K562 (cell line): Measurements from ENCODE around the gene IDH2. TPM values are rescaled to one million over a fixed set of nuclear protein-coding genes. Genes with fewer than 3 reads are reported as not detected.

Experiments
- ATAC-seq: fragments of 200-7000 bp; cut with Tn5 transposase; 3 replicates; pipeline ENCODE4 v1.9.1; 2020; ENCODE audit warnings: moderate library complexity
- BruUV-seq: library from RNA; stranded (reverse); fragments of 400-500 nt; replicated peaks from 2 replicates; lab custom pipeline; 2021; lab: Mats Ljungman, UMichigan
- CTCF ChIA-PET: fragments of 300-600 bp; formaldehyde crosslinking; extraction: SDS; loops from one replicate; lab custom pipeline; 2021; ENCODE audit warnings: low intra/inter-chr PET ratio; lab: Yijun Ruan, JAX
- POLR2A ChIA-PET: fragments of 300-600, 350-650 bp; sonication (Branson Sonifier 250); formaldehyde crosslinking; extraction: SDS; loops from one replicate; lab custom pipeline; 2021; ENCODE audit warnings: antibody characterized with exemption, inconsistent platforms; lab: Yijun Ruan, JAX
- DNase-seq, 4 experiments: peaks; one replicate each; pipeline versions ENCODE4 v3.0.0 to v3.0.0-alpha.2; 2011 to 2018; ENCODE audit warnings: low spot score in 3 of 4, mixed read lengths in 3 of 4; ENCODE audit errors: extremely low read depth in 1 of 4
- FAIRE-seq: peaks from 2 replicates; lab custom pipeline; 2011; peaks lifted over from hg19 to GRCh38; lab: Jason Lieb, UNC
- H2AFZ ChIP-seq: 2 replicates; pipeline ENCODE4 v1.6.0; 2011; ENCODE audit warnings: low read depth, low read length, control low read depth, inconsistent platforms
- H3K27ac ChIP-seq: fragments of 200-600 bp; 3 replicates; pipeline ENCODE4 v1.8.0; 2011; ENCODE audit warnings: low read depth, mild to moderate bottlenecking, control low read depth, inconsistent platforms, low read length, moderate library complexity, mixed read lengths; ENCODE audit errors: extremely low read depth
- H3K27me3 ChIP-seq, 2 experiments: fragments of 300-600 bp in 1 of 2; 2 replicates in 1 of 2; 3 replicates in 1 of 2; pipeline versions ENCODE4 v1.6.0 to v1.8.0; 2011; ENCODE audit warnings: inconsistent platforms in 2 of 2, low read length in 2 of 2, mild to moderate bottlenecking in 1 of 2, mixed read lengths in 1 of 2, moderate library complexity in 1 of 2; ENCODE audit not compliant: control insufficient read depth in 2 of 2, insufficient read depth in 2 of 2
- H3K36me3 ChIP-seq: fragments of 300-600 bp; 3 replicates; pipeline ENCODE4 v1.8.0; 2011; ENCODE audit warnings: mild to moderate bottlenecking, low read length, inconsistent platforms; ENCODE audit not compliant: control insufficient read depth, insufficient read depth
- H3K4me1 ChIP-seq, 2 experiments: fragments of 200-600 bp in 1 of 2; replicated peaks in 1 of 2; 2 replicates in 1 of 2; 3 replicates in 1 of 2; pipeline versions ENCODE4 v1.5.1 to v1.8.0; 2011; ENCODE audit warnings: inconsistent platforms in 2 of 2, low read length in 2 of 2, mild to moderate bottlenecking in 1 of 2, mixed read lengths in 1 of 2, moderate library complexity in 1 of 2; ENCODE audit not compliant: control insufficient read depth in 2 of 2, insufficient read depth in 2 of 2
- H3K4me2 ChIP-seq: 2 replicates; pipeline ENCODE4 v1.6.1; 2011; ENCODE audit warnings: low read length, control low read depth, inconsistent platforms, mixed read lengths; ENCODE audit not compliant: insufficient read depth
- H3K4me3 ChIP-seq: fragments of 200-600 bp; sonication (generic), shearing (Covaris generic); 2 replicates; pipeline ENCODE4 v1.5.1; 2016; ENCODE audit warnings: control low read depth, inconsistent platforms
- H3K79me2 ChIP-seq: fragments of 200-600 bp; 3 replicates; pipeline ENCODE4 v1.8.0; 2011; ENCODE audit warnings: low read length, inconsistent platforms; ENCODE audit not compliant: control insufficient read depth, insufficient read depth
- H3K9ac ChIP-seq, 2 experiments: 2 replicates each; pipeline versions ENCODE4 v1.6.0 to v1.6.1; 2011; ENCODE audit warnings: low read depth in 2 of 2, low read length in 2 of 2, control low read depth in 1 of 2, inconsistent platforms in 1 of 2, mild to moderate bottlenecking in 1 of 2, mixed read lengths in 1 of 2; ENCODE audit not compliant: insufficient read depth in 1 of 2
- H3K9me1 ChIP-seq: one replicate; pipeline ENCODE4 v1.6.0; 2011; ENCODE audit warnings: inconsistent platforms, mild to moderate bottlenecking, low read length, moderate library complexity; ENCODE audit not compliant: control insufficient read depth, insufficient read depth
- H3K9me3 ChIP-seq: replicated peaks from 2 replicates; pipeline ENCODE4 v1.5.1; 2011; ENCODE audit warnings: low read depth, low read length, inconsistent platforms; ENCODE audit not compliant: control insufficient read depth, insufficient read depth
- H4K20me1 ChIP-seq: replicated peaks from 2 replicates; pipeline ENCODE4 v1.6.1; 2011; ENCODE audit warnings: low read length, inconsistent platforms, mixed read lengths; ENCODE audit not compliant: control insufficient read depth, insufficient read depth
- CBFA2T2 ChIP-seq: fragments of 450-650 bp; conservative IDR thresholded peaks from 2 replicates; pipeline ENCODE4 v1.6.1; 2017; ENCODE audit warnings: mild to moderate bottlenecking
- CBFA2T3 ChIP-seq: fragments of 450-650 bp; IDR thresholded peaks from 2 replicates; pipeline ENCODE4 v1.6.1; 2017
- DACH1 ChIP-seq: fragments of 450-650 bp; IDR thresholded peaks from 2 replicates; pipeline ENCODE4 v1.6.1; 2018; ENCODE audit not compliant: partially characterized antibody
- FOS ChIP-seq: IDR thresholded peaks from 3 replicates; pipeline ENCODE4 v1.6.1; 2011; ENCODE audit not compliant: insufficient read length; ENCODE audit errors: extremely low read depth
- HNRNPH1 ChIP-seq: fragments of 200-400 bp; formaldehyde crosslinking; optimal IDR thresholded peaks from 2 replicates; pipeline ENCODE3; 2017; ENCODE audit warnings: low read depth, mild to moderate bottlenecking, low read length, moderate library complexity
- MAX ChIP-seq: sonication (generic); formaldehyde crosslinking; IDR thresholded peaks from 2 replicates; pipeline ENCODE4 v1.9.0; 2022; ENCODE audit warnings: mild to moderate bottlenecking, missing genetic modification reagents
- MNT ChIP-seq, 2 experiments: fragments of 450-650 bp; conservative IDR thresholded peaks; 2 replicates each; pipeline ENCODE4 v1.6.1; 2017; ENCODE audit warnings: mild to moderate bottlenecking in 2 of 2, moderate library complexity in 2 of 2
- PML ChIP-seq: IDR thresholded peaks from 2 replicates; pipeline ENCODE4 v1.6.1; 2012; ENCODE audit warnings: low read length, inconsistent platforms
- RBM15 ChIP-seq: fragments of 200-400 bp; formaldehyde crosslinking; IDR thresholded peaks from 2 replicates; pipeline ENCODE4 v1.6.1; 2018; ENCODE audit warnings: mild to moderate bottlenecking, low read length, moderate library complexity; ENCODE audit not compliant: insufficient read depth
- SIX5 ChIP-seq, 2 experiments: IDR thresholded peaks; 2 replicates each; pipeline ENCODE4 v1.6.1; 2011; ENCODE audit warnings: low read length in 2 of 2, borderline replicate concordance in 1 of 2, low read depth in 1 of 2, mild to moderate bottlenecking in 1 of 2, moderate library complexity in 1 of 2; ENCODE audit not compliant: insufficient read depth in 1 of 2
- SMAD4 ChIP-seq: fragments of 250-450 bp; sonication (Bioruptor Pico); conservative IDR thresholded peaks from 2 replicates; pipeline ENCODE4 v1.8.0; 2021; ENCODE audit warnings: inconsistent platforms, mild to moderate bottlenecking, moderate library complexity
- STAG1 ChIP-seq: sonication (generic); formaldehyde crosslinking; IDR thresholded peaks from 2 replicates; pipeline ENCODE4 v1.5.0; 2020; ENCODE audit warnings: missing genetic modification reagents, borderline replicate concordance
- TCF3 ChIP-seq: sonication (generic); formaldehyde crosslinking; IDR thresholded peaks from 2 replicates; pipeline ENCODE4 v1.4.0; 2020; ENCODE audit warnings: mild to moderate bottlenecking, missing genetic modification reagents
- TFAP4 ChIP-seq: sonication (generic); formaldehyde crosslinking; IDR thresholded peaks from 2 replicates; pipeline ENCODE4 v1.8.0; 2022; ENCODE audit warnings: missing genetic modification reagents, mild to moderate bottlenecking, moderate library complexity, borderline replicate concordance
- ZNF512 ChIP-seq: IDR thresholded peaks from 2 replicates; pipeline ENCODE4 v1.6.1; 2016; ENCODE audit warnings: missing genetic modification characterization, missing compliant biosample characterization
- WGBS: fragments of 100-300 bp; shearing (Covaris generic); methylation state at CpG from one replicate; pipeline ENCODE4 v1.1.6; 2016; ENCODE audit warnings: low coverage, mixed read lengths; ENCODE audit not compliant: insufficient coverage; ENCODE audit errors: missing lambda C conversion rate; 5-methylcytosine and 5-hydroxymethylcytosine counted together
- in situ Hi-C: fragments of 300-500 bp; cut with MboI; formaldehyde crosslinking; loops from 4 replicates; pipeline ENCODE4 v1.15.0; 2018; ENCODE audit warnings: inconsistent platforms, mixed read lengths
- intact Hi-C: fragments of 100-400 bp; cut with micrococcal nuclease; formaldehyde crosslinking; loops from 2 replicates; pipeline ENCODE4 v1.14.2; 2022
- polyA plus RNA-seq, 8 experiments: library from polyadenylated mRNA; depleted of rRNA in 4 of 8; stranded (reverse) in 5 of 8; unstranded in 3 of 8; fragments of >200 nt; fragmentation: Nextera tagmentation in 2 of 8; fragmentation: Illumina TruSeq in 1 of 8; extraction: Ambion mirVana in 2 of 8; extraction: Trizol in 1 of 8; gene quantifications; 2 replicates each; pipeline versions ENCODE4 v1.2.1 to v1.2.3, GENCODE V29; 2011 to 2014; ENCODE audit warnings: inconsistent platforms in 1 of 8, missing spikeins in 1 of 8
- total RNA-seq, 7 experiments: library from RNA; depleted of rRNA in 6 of 7; stranded (reverse); fragments of >200 nt in 6 of 7; fragmentation: Illumina TruSeq in 2 of 7; extraction: Trizol in 2 of 7; gene quantifications; 2 replicates each; pipeline versions ENCODE4 v1.2.1 to v1.2.3, GENCODE V29; 2011 to 2021; ENCODE audit warnings: low replicate concordance in 1 of 7

Gene IDH2
- total and polyA plus RNA-seq, 9 of the 15 experiments (the other 6 are each of a cell fraction or from before 2014, with no cell fraction given): 0.70 to 99.9 (median 59.2) TPM

GRCh38 chr15:90049666-90050604 is 52.3 kb downstream of the IDH2 start:
- Histone ChIP-seq H3K4me2 (no peak overlapping the region), H2AFZ (no peak overlapping the region), H3K27me3 (no peaks in the 10 kb centered on the region), H3K9ac (peak overlapping the region in 1 of 2 experiments; percentile 84; a peak in 1 of 4 replicates), H3K27ac (no peak overlapping the region), H3K4me1 (peaks cover 18 to 30% of the 10 kb centered on the region in 2 experiments; a peak in 4 of 5 replicates), H4K20me1 (peaks cover 7% of the 10 kb centered on the region; the same call in 1 of the 2 replicates), H3K36me3 (no peaks in the 10 kb centered on the region), H3K79me2 (no peaks in the 10 kb centered on the region), H3K9me1 (no peaks in the 10 kb centered on the region), H3K4me3 (no peak overlapping the region), H3K9me3 (no peaks in the 10 kb centered on the region)
- DNase-seq (peak in 1 of 4 experiments; percentile 33), ATAC-seq (peak; percentile 51), FAIRE-seq (no peak)
- ChIA-PET CTCF (no interaction called here), POLR2A (interaction anchor here (0.6 to 1.4 kb wide), 4 partner anchors 10 to 44 kb away, joined by 3 to 7 read pairs (median 3); no protein-coding TSS in a partner anchor)
- intact Hi-C loops (loop anchor here (5.0 kb wide), 1 partner anchor 38 kb away; no protein-coding TSS in a partner anchor), in situ Hi-C loops (no loop called here)
- 48% methylated on average over 22 of the region's 22 CpGs for WGBS
- BruUV-seq: no TSS peak
- TF ChIP-seq MAX (CRISPR knock-in tag) (peak; percentile 32; the same call in 1 of the 2 replicates), TCF3 (CRISPR knock-in tag) (no peak), HNRNPH1 (no peak), CBFA2T2 (0 out of 2 replicates have a peak, but pooled peaks have one; percentile 18), TFAP4 (CRISPR knock-in tag) (peak; percentile 80), SMAD4 (CRISPR knock-in tag) (no peak), ZNF512 (tag) (no peak), SIX5 (IDR thresholded peaks at IDR 0.05; ENCODE audit: borderline replicate concordance in 1 of 2, insufficient read depth in 1 of 2, low read depth in 1 of 2, low read length in 2 of 2) (no peak), CBFA2T3 (peak; percentile 56), RBM15 (no peak), DACH1 (peak; percentile 46), MNT (conservative IDR thresholded peaks at IDR 0.05) (0 out of 4 replicates have a peak, but pooled peaks of 1 of the 2 experiments have one; percentile 38), FOS (no peak), STAG1 (no peak), PML (no peak)
